DND-41 (cell line): ENCODE data around the gene SLC36A3.
A peak's percentile ranks its signal among the peaks of the same experiment; 100 is the strongest.
"Not testable (repeated sequence)": the region's sequence is repeated elsewhere in the genome, so short reads cannot be mapped to it uniquely, and the experiment has no call there.

Experiments used
- ATAC-seq: fragments of 200-7000 bp; cut with Tn5 transposase; 3 replicates; pipeline ENCODE4 v1.9.1; 2021; ENCODE audit warnings: low read depth; ENCODE audit not compliant: insufficient read depth
- DNase-seq: peaks from one replicate; pipeline ENCODE4 v3.0.0-alpha.2; 2020
- H2AFZ ChIP-seq: 2 replicates; pipeline ENCODE4 v1.6.0; 2012; ENCODE audit warnings: low read depth, low read length
- H3K27ac ChIP-seq: 2 replicates; pipeline ENCODE4 v1.5.1; 2012; ENCODE audit warnings: low read length, inconsistent platforms
- H3K27me3 ChIP-seq: fragments of 200-600 bp; sonication (generic); 2 replicates; pipeline ENCODE4 v1.6.0; 2012; ENCODE audit warnings: low read length, mild to moderate bottlenecking, inconsistent platforms; ENCODE audit not compliant: insufficient read depth, poor library complexity
- H3K36me3 ChIP-seq: 2 replicates; pipeline ENCODE4 v1.5.1; 2012; ENCODE audit warnings: low read length, inconsistent platforms; ENCODE audit not compliant: insufficient read depth
- H3K4me1 ChIP-seq: 2 replicates; pipeline ENCODE4 v1.5.1; 2012; ENCODE audit warnings: mild to moderate bottlenecking, low read length; ENCODE audit not compliant: insufficient read depth
- H3K4me2 ChIP-seq: 2 replicates; pipeline ENCODE4 v1.6.0; 2012; ENCODE audit warnings: mild to moderate bottlenecking, moderate library complexity, low read length, inconsistent platforms; ENCODE audit not compliant: insufficient read depth
- H3K4me3 ChIP-seq, 2 experiments: fragments of 200-600 bp in 1 of 2; shearing (Covaris generic) in 1 of 2; 2 replicates each; pipeline ENCODE4 v1.5.1; 2012 to 2016; ENCODE audit warnings: inconsistent platforms in 2 of 2, low read length in 2 of 2, mild to moderate bottlenecking in 2 of 2, low read depth in 1 of 2, moderate library complexity in 1 of 2
- H3K79me2 ChIP-seq: 2 replicates; pipeline ENCODE4 v1.6.0; 2012; ENCODE audit warnings: low read length, inconsistent platforms; ENCODE audit not compliant: insufficient read depth
- H3K9ac ChIP-seq: 2 replicates; pipeline ENCODE4 v1.6.0; 2012; ENCODE audit warnings: low read depth, mild to moderate bottlenecking, inconsistent platforms, low read length, moderate library complexity
- H3K9me3 ChIP-seq: 2 replicates; pipeline ENCODE4 v1.5.1; 2012; ENCODE audit warnings: low read length, moderate library complexity, mild to moderate bottlenecking, inconsistent platforms; ENCODE audit not compliant: insufficient read depth, severe bottlenecking
- H4K20me1 ChIP-seq: 2 replicates; pipeline ENCODE4 v1.6.0; 2012; ENCODE audit warnings: low read length; ENCODE audit not compliant: insufficient read depth
- CTCF ChIP-seq: IDR thresholded peaks from 2 replicates; pipeline ENCODE4 v1.5.1; 2012; ENCODE audit warnings: borderline replicate concordance, low read length, moderate library complexity, mild to moderate bottlenecking; ENCODE audit not compliant: poor library complexity, severe bottlenecking; ENCODE audit errors: extremely low read depth
- EZH2 ChIP-seq: IDR thresholded peaks from 3 replicates; pipeline ENCODE4 v1.6.1; 2012; ENCODE audit warnings: borderline replicate concordance, low read depth, mild to moderate bottlenecking, moderate library complexity, low read length, inconsistent platforms; ENCODE audit not compliant: severe bottlenecking

The SLC36A3 gene

GRCh38 chr5:151240924-151241635 is 62.5 kb downstream of the SLC36A3 start:
- no peak overlapping the region for H2AFZ ChIP-seq

GRCh38 chr5:151240268-151240835 is 63.2 kb downstream of the SLC36A3 start:
- not testable (repeated sequence) for H3K4me3 ChIP-seq, H3K27ac ChIP-seq, H2AFZ ChIP-seq, H3K27me3 ChIP-seq, DNase-seq, H3K9ac ChIP-seq, H3K9me3 ChIP-seq, ATAC-seq, H3K4me2 ChIP-seq
- H3K36me3 ChIP-seq, result peaks cover 97% of the 10 kb centered on the region
- peaks cover 75% of the 10 kb centered on the region for H4K20me1 ChIP-seq
- peaks cover 100% of the 10 kb centered on the region for H3K79me2 ChIP-seq
- peaks cover 13% of the 10 kb centered on the region; the same call in 1 of the 2 replicates for H3K4me1 ChIP-seq

More at GRCh38 chr5:151240924-151241635, 62.5 kb downstream of the SLC36A3 start:
- Histone ChIP-seq H3K27me3 (no peaks in the 10 kb centered on the region), H3K9me3 (no peaks in the 10 kb centered on the region), H3K79me2 (peaks cover 100% of the 10 kb centered on the region), H3K36me3 (peaks cover 97% of the 10 kb centered on the region), H3K27ac (peak overlapping the region; percentile 32; the same call in 1 of the 2 replicates), H3K4me2 (no peak overlapping the region), H4K20me1 (peaks cover 77% of the 10 kb centered on the region), H3K4me3 (no peak overlapping the region), H3K4me1 (peaks cover 16% of the 10 kb centered on the region), H3K9ac (no peak overlapping the region)
- DNase-seq (no peak), ATAC-seq (no peak)
- TF ChIP-seq EZH2 (no peak), CTCF (no peak)

- Histone ChIP-seq H3K4me3 (no peak overlapping the region), H2AFZ (no peak overlapping the region), H3K9ac (no peak overlapping the region), H3K36me3 (peaks cover 99% of the 10 kb centered on the region), H4K20me1 (peaks cover 77% of the 10 kb centered on the region), H3K4me2 (no peak overlapping the region), H3K27ac (0 out of 2 replicates have a peak overlapping the region, but pooled peaks have one; percentile 23), H3K27me3 (no peaks in the 10 kb centered on the region), H3K9me3 (no peaks in the 10 kb centered on the region), H3K79me2 (peaks cover 100% of the 10 kb centered on the region), H3K4me1 (peaks cover 16% of the 10 kb centered on the region; the same call in 1 of the 2 replicates)
- peak; percentile 71 for ATAC-seq
- TF ChIP-seq EZH2 (no peak), CTCF (peak; percentile 71)
- DNase-seq, result no peak
These were observed 64.2 kb downstream of the SLC36A3 start for GRCh38 chr5:151239237-151239861.

- no peak for ATAC-seq
- H3K36me3 ChIP-seq, result peaks cover 99% of the 10 kb centered on the region
- H3K4me1 ChIP-seq, result peaks cover 13% of the 10 kb centered on the region; the same call in 1 of the 2 replicates
- no peak overlapping the region for H3K4me2 ChIP-seq
- DNase-seq, result no peak
- peak overlapping the region; percentile 25 for H3K27ac ChIP-seq
- H3K9ac ChIP-seq, result no peak overlapping the region
- peaks cover 76% of the 10 kb centered on the region for H4K20me1 ChIP-seq
- TF ChIP-seq CTCF (no peak), EZH2 (no peak)
- no peaks in the 10 kb centered on the region for H3K27me3 ChIP-seq
- no peak overlapping the region for H3K4me3 ChIP-seq
- peaks cover 100% of the 10 kb centered on the region for H3K79me2 ChIP-seq
- no peaks in the 10 kb centered on the region for H3K9me3 ChIP-seq
- no peak overlapping the region for H2AFZ ChIP-seq
These were observed 65.2 kb downstream of the SLC36A3 start for GRCh38 chr5:151238303-151238741.
